GM18873 (cell line): ENCODE results near the gene FBXL15.

Experiments
- ATAC-seq: cut with Tn5 transposase; IDR thresholded peaks from one replicate; pipeline ENCODE4 v1.9.1; 2021; ENCODE audit warnings: mild to moderate bottlenecking, moderate library complexity, moderate number of reproducible peaks; ENCODE audit not compliant: unreplicated experiment, low FRiP score

FBXL15 gene

DNA sequence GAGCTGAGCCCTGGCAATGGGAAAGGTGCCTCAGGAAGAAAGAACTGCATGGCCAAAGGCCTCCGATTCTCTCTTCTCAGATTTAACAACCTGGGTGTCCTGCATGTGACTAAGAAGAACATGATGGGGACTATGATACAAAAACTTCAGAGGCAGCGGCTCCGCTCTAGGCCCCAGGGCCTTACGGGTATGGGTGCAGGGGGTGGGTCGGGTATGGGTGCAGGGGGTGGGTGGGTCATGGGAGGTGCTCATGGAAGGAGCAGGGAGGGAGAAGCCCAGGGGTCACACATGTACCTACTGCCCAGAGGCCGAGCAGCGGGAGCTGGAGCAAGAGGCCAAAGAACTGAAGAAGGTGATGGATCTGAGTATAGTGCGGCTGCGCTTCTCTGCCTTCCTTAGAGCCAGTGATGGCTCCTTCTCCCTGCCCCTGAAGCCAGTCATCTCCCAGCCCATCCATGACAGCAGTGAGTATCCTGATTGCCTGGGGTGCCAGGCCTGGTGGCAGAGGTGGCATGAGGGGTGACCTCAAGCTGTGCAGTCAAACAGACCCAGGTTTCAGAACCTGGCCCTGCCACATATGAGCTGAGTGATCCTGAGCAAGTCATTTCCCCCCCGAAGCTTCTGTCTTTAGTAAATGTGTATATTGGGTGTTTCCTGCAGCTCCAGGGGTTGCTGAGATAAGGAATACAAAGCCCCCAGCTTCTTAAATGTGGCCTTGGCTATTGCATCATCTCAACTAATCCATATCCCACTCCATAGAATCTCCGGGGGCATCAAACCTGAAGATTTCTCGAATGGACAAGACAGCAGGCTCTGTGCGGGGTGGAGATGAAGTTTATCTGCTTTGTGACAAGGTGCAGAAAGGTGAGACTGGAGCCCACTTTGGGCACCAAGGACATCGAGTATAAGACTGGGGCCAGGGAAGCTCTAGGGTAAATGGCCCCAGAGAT lies 23.1 kb upstream of the FBXL15 start:
- ATAC-seq = no peak

DNA sequence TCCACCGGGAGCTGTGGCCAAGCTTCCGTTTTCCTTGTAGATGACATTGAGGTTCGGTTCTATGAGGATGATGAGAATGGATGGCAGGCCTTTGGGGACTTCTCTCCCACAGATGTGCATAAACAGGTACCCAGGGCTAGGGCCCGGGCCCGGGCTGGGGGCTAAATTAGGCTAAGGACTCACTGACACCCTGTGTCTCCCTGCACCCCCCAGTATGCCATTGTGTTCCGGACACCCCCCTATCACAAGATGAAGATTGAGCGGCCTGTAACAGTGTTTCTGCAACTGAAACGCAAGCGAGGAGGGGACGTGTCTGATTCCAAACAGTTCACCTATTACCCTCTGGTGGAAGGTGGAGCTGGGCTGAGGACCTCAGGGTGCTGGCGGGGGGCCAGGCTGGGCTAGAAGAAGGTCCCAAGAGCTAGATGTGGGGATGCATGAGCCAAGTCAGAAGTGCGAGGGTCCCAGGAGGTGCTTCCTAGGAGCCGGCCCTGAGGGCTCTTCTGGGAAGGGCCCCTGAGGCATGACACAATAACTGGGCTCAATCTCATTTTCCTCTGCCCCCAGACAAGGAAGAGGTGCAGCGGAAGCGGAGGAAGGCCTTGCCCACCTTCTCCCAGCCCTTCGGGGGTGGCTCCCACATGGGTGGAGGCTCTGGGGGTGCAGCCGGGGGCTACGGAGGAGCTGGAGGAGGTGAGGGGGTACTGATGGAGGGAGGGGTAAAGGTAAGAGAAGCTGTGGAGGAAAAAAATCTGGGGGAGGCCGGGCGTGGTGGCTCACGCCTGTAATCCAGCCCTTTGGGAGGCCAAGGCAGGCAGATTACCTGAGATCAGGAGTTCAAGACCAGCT lies 22.2 kb upstream of the FBXL15 start:
- ATAC-seq = no peak

DNA sequence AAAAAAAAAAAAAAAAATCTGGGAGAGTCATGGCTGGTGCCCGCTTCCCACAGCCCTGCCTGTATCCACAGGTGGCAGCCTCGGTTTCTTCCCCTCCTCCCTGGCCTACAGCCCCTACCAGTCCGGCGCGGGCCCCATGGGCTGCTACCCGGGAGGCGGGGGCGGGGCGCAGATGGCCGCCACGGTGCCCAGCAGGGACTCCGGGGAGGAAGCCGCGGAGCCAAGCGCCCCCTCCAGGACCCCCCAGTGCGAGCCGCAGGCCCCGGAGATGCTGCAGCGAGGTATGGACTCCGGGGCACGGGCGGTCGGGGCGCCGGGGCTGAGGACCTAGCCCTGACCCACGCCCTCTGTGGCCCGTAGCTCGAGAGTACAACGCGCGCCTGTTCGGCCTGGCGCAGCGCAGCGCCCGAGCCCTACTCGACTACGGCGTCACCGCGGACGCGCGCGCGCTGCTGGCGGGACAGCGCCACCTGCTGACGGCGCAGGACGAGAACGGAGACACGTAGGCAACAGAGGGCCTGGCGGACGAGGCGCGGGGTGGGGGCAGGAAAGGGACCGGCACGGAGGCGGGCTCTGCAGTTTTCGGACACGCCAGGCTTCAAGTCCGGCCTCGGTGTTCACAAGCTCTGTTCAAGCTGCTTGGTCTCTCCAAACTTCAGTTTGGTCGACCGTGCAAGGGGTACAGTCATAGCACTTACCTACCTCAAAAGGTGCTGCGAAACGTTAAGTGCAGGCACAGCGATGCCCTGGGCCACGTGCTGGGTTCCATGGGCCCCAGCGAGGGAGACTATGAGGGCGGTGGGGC lies 21.2 kb upstream of the FBXL15 start:
- peak; percentile 30 for ATAC-seq

DNA sequence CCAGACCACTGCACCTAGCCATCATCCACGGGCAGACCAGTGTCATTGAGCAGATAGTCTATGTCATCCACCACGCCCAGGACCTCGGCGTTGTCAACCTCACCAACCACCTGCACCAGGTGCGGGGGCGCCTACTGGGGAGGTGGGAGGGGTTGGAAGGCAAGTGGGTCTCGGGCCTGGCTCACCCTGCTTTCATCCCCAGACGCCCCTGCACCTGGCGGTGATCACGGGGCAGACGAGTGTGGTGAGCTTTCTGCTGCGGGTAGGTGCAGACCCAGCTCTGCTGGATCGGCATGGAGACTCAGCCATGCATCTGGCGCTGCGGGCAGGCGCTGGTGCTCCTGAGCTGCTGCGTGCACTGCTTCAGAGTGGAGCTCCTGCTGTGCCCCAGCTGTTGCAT lies 20.6 kb upstream of the FBXL15 start:
- no peak for ATAC-seq

DNA sequence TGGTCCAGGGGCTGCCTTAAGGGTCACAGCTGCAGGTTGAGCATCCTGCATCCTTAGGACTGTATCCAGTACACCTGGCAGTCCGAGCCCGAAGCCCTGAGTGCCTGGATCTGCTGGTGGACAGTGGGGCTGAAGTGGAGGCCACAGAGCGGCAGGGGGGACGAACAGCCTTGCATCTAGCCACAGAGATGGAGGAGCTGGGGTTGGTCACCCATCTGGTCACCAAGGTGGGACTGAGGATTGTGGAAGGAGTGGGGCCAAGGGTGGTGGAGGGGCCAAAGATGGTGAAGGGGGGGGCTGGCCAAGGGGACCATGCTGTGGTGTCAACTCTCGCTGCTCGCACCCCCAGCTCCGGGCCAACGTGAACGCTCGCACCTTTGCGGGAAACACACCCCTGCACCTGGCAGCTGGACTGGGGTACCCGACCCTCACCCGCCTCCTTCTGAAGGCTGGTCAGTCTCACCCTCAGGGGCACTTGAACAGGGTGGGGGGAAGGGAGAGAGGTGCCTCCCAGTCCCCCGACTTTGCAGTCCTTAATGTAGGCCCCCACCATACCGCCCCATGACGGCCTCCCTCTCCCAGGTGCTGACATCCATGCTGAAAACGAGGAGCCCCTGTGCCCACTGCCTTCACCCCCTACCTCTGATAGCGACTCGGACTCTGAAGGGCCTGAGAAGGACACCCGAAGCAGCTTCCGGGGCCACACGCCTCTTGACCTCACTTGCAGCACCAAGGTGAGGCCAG lies 19.9 kb upstream of the FBXL15 start:
- no peak for ATAC-seq

DNA sequence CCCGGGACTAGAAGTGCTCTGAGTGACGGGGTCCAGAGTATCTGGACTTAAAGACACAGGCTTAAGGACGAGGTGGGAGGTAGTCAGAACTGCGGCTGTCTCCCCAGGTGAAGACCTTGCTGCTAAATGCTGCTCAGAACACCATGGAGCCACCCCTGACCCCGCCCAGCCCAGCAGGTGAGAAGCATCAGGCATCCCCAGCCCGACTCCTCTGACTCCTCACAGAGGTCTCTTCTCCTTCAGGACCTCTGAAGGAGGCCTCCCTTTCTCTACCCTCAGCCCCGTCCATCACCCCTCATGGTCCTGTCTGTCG lies 19.3 kb upstream of the FBXL15 start:
- ATAC-seq = no peak

DNA sequence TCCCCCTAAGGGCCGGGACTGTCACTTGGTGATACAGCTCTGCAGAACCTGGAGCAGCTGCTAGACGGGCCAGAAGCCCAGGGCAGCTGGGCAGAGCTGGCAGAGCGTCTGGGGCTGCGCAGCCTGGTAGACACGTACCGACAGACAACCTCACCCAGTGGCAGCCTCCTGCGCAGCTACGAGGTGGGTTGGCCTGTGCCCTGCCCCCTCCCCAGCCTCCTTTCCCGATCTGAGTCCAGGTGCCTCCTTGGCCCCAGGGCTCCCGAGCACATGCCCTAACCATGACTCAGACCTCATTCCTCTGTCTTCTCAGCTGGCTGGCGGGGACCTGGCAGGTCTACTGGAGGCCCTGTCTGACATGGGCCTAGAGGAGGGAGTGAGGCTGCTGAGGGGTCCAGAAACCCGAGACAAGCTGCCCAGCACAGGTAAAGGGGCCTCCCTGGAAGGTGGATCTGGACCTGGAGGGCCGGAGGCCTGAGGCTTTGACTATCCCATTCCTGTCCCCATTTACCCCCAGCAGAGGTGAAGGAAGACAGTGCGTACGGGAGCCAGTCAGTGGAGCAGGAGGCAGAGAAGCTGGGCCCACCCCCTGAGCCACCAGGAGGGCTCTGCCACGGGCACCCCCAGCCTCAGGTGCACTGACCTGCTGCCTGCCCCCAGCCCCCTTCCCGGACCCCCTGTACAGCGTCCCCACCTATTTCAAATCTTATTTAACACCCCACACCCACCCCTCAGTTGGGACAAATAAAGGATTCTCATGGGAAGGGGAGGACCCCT lies 18.7 kb upstream of the FBXL15 start:
- no peak for ATAC-seq

DNA sequence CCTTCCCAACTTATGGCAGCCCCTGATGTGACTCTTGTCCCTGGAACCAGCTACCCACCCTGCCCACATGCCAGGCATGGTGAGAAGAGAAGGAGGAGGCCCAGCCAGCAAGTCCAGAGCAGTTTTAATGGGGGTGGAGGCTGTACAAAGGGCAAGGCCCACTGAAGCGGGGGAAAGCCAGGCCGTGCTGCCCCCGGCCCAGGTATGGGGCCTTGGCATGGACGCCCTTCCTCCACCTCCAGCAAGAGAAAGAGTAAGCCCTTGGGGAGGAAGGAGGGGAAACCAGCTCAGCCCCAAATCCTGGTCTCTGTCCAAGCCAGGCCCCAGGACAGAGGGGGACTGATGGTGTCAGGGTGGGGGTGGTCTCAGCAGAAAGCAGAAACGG lies 18.1 kb upstream of the FBXL15 start:
- ATAC-seq = no peak

DNA sequence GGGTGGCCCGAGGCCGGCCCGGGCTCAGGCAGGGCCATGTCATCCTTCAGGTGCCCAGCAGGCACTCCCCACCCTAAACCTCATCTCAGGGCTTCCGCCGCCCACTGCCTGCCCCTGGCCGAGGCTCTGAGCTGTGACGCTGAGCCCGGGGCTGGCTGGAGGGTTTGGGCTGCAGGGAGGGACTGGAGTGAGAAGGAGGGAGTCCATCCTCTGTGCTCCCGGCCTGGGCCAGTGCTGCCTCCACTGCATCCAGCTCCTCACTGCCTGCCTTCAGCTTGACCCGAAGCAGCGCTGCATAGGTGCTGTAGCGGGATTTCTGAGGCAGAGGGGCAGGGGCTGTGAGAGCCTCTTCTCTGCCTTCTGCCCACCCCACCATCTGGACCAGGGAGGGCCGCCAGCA lies 17.5 kb upstream of the FBXL15 start:
- no peak for ATAC-seq

DNA sequence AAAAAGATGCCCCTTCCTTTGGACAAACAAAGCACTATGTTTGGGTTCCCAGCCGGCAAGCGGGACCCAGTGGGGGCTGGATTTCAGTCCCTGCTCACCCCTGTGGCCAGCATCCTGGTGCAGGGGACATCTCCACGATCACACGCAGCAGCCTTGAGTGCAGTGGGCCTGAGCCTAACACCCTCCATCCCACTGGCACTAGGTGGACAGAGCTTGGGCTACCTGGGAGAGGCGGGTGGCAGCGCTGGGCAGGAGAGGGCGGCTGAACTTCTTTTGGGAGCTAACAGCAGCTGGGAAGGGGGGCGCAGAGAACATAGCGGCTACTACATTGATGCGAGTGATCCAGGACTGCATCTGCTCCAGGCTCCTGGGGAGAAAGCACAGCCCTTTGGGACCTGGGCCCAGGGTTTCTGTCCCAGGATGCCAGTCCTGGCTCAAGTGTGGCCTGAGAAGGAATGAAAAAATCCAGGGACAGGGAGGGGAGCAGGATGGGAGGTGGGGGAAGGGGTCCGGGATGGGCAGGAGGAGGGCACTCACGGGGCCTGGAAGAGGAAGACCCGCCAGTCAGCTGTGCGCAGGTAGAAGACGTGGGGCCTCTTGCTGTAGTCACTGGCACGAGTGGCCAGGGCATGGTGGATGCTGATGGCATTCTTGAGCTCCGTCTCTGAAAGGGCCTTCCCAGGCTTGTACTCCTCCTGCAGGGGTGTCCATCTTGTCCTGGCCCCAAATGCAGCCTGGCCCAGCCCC lies 16.1 kb upstream of the FBXL15 start:
- no peak for ATAC-seq

DNA sequence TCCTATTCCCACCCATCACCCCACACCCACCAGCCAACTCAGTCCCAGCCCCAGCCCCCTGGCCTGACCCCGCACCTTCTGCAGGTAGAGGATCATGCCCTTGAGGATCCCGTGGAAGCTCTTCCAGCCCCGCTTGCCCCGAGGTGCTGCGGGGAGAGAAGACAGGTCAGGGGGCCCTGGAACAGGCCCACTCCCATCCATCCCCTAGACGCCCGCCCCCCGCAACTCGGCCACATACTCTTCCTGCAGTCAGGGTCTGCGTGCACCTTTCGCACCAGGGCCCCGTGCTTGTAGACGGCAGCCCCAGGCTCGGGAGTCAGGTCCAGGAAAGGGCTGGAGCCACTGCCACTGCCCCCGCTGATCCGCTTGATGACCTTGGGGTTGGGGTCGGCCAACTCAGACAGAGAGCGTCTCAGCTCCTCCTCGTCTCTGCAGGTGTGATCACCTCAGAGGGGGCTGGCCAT lies 15.5 kb upstream of the FBXL15 start:
- no peak for ATAC-seq

DNA sequence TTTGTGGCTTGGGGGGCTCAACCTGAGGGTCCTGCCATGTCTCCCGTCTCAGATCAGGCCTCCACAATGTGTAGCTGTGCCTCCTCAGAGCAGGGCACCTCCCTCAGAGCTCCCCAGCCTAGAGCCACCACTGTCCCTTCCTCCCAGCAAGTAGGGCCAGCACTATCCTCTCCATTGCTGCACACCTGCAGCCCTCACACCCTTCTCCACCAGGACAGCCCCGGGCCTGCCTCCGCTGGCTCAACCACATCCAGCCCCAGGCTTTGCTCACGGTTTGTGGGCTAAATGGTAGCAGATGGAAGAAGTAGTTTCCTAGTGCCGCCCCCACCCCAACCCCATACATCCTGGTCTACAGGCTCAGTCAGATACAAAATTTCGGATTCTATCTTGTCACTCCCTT lies 15.0 kb upstream of the FBXL15 start:
- no peak for ATAC-seq

DNA sequence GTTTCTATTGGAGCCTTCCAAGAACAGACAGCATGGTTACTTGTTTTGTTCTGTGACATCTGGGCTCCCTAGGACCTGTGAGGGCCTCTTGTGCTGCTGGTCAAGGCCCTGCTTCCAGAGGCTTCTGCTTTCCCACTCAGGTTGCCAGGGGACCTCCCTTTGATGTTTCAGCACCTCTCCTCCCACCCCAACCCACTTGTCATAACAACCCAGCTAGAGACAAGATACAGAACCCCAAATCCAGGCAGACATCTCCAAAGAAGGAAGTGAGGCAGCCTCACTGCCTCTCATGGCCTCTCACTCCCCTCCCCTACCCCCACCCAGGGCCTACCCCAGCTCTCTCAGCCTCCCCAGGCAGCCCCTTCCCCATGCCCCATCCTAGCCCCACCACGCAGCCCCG lies 13.8 kb upstream of the FBXL15 start:
- no peak for ATAC-seq

DNA sequence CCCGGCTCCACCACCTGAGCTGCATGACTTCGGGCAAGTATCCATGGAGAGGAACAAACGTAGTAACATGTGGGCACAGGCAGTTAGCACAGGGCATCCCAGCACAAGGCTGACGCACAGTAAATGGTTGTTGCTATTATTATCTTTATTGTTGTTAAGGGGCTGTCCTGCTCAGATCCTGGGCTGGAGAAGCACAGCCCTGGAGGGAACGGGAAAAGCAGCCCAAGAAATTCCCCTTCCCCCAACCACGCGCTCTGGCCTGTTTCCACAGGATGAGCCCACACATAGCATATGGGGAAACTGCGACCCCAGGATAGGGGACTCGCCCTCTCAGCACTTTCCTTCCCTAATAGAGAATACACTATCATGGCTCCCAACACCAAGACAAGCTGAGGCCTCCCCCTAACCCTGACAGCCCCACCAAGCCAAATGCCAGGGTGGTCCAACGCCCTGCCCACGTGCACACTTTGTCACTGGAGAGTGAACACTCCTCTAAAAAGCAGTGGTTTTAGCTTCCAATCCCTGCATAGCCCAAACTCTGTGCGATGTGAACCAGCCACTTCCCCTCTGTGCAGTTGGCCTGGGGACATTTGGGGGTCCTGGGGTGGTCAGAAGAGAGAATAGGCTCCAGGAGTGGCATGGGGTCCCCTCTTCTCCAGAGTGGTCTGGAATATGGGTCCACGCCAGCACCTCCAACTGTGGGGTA lies 13.1 kb upstream of the FBXL15 start:
- no peak for ATAC-seq

DNA sequence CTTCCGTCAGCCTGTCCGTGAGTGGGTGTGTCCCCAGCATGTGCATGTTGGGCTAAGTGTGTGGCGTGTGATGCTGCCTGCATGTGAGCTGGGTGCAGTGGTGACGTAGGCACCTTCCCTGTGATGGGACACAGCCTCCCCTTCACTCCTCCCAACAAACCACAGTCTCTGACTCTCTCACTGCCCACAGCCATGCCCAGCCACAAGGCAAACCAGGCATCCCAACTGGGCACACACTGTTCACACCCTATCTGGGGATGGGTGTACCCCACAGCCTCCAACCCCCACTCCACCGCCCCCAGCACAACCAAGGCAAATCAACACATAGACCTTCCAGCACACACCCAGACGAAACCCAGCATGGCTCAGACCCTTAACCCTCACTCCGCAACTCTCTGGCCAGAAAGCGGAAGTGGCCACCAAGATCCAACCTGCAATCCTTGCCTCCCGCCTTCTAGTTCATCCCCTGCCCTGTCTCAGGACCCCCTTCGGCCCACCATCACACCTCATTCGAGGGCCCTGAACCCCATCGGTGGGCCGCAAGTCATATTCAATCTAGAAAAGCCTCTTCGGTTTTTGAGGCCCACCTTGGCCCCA lies 12.4 kb upstream of the FBXL15 start:
- ATAC-seq = no peak

DNA sequence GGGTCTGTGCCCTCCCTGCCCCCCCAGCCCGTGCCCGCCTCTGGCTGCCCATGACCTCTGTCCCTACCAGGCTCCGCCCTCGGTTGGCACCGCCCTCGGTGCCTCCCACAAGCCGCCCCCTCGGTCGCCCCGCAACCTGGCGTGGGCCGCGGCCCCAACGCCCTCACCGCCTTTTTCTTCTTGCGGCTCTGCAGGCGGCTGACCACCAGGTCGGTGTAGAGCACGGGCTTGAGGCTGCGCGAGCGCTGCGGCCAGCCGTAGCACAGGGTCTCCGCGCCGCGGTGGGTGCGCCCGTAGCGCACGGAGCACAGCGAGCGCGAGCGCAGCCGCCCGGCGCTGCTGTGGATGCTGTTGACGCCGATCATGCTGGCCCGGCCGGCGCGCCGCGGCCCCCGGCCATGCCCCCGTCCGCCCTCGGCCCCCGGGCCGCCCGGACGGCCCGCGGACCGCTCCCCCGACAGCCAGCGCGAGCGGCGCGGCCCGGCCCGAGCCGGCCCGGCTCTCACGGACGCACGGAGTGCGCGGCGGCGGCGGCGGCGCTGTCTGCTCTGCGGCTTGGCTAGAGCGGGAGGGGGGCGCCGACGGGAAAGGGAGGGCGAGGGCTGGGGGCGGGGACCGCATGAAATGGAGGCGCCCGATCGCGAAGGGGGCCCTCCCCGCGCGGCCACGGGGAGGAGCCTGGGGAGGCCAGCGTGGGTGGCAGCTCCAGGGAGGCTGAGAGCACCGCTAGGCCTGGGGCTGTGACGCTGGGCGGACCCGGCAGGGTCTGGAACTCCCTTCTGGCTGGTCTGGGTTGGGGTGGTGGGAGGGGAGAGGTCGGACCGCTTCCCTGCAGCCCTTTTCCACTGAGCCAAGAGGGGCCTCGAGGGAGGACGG lies 11.7 kb upstream of the FBXL15 start:
- ATAC-seq = no peak
